Hematopoietic multipotent progenitor cell treated with erythropoietin and hydrocortisone succinate and interleukin-3 and kit ligand, for 15 days (in vitro differentiated cells): ENCODE measurements around the gene NCAM2.

Experiments used
- DNase-seq: peaks from one replicate; pipeline ENCODE4 v3.0.0-alpha.2; 2015; ENCODE audit warnings: low spot score

NCAM2 gene

GRCh38 chr21:21175798-21176334, 177.7 kb downstream of the NCAM2 start:
- DNase-seq, result no peak

DNA sequence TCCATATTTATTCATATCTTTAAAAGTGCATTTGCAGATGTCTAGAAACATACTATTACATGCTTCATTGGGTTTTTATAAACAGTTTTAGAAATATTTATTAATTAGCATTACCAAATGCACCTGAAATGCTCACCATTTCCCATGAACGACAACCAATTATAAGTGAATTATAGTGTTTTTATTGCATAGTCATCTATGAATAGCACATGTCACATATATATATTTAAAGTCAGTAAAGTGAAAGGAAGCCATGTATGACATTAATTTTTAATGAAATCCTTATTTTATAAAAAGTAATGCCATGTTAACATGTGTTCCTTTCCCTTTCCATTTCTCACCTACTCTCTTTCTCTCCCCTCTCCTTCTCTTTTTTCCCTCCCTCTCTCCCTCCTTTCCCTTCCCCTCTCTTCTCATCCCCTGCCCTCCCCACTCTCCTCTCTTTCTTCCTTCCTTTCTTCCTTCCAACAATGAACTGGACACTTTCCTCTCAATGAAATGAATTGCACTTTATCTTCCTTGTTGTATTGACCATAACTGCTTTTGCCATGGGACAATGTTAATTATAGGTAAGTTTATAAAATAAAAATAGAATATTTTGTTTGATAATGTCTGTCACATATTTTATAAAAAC, 179.3 kb downstream of the NCAM2 start:
- DNase-seq, result no peak

DNA sequence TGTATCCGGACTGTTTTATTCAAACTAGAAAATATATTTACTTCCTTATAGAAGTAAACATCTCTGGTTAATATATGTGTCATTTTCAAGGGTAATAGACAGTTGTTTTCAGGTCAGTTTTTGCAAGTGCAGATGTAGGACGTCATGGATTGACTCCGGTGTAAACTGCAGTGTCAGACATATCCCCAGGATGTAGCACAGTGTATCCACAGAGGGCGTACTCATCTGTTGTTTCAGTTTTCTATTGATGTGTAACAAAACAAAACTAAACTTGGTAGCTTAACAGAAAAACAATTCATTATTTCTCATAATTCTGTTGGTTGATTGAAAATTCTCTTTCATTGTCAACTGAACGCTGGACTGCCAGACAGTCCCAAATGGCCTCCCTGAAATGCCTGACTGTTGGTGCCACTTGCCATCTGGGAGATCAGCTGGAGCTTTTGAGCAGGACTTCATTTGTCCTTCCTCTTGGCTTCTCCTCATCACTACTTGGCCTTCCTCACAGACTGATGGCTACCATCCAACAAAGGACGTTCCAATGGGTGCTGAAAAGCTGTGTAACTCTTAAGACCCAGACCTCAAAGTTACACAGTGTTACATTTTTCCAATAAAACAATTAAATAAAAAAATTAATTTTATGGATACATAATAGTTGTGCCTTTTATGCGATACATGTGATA, 181.6 kb downstream of the NCAM2 start:
- no peak for DNase-seq

DNA sequence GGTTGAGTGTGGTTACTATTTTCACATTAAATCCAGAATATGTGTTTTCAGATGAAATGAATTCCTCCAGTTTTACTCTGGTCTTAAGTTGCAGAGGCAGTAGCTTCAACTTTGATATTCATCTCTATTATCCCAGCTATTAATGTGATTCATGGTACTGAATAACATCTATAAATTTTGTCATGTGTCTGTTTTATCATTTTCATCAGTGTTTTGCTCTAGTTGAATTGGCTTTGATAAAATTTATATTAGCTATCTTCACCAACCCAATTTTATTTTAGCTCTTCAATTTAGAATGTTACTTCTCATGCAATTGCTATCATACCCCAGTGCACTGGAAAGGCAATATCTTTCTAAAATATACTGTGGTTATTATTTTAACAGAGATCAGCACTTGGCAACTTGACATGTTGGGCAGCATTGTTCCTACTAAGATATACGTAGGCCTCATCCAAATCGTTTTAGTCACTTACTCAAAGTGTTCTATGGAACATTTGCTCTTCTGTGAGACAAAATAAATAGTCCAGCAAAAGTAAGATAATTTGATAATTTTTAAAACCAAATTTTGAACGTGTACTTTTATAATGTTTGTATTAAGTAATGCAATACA, 184.3 kb downstream of the NCAM2 start:
- no peak for DNase-seq

- DNase-seq, result no peak
These were observed 184.9 kb downstream of the NCAM2 start for GRCh38 chr21:21183092-21183491.

- no peak for DNase-seq
These were observed 186.7 kb downstream of the NCAM2 start for GRCh38 chr21:21184771-21185528.

- DNase-seq, result no peak
These were observed 189.4 kb downstream of the NCAM2 start for GRCh38 chr21:21187579-21187978.

- no peak for DNase-seq
These were observed 190.4 kb downstream of the NCAM2 start for GRCh38 chr21:21188513-21189195.

GRCh38 chr21:21195417-21195943, 197.3 kb downstream of the NCAM2 start:
- no peak for DNase-seq

GRCh38 chr21:21196087-21196486, 197.9 kb downstream of the NCAM2 start:
- DNase-seq, result no peak

GRCh38 chr21:21196848-21197247, 198.6 kb downstream of the NCAM2 start:
- no peak for DNase-seq

GRCh38 chr21:21199342-21200102, 201.3 kb downstream of the NCAM2 start:
- peak; percentile 2 for DNase-seq

GRCh38 chr21:21200103-21200938, 202.1 kb downstream of the NCAM2 start:
- peak; percentile 27 for DNase-seq

- no peak for DNase-seq
These were observed 202.9 kb downstream of the NCAM2 start for GRCh38 chr21:21200939-21201615.

- DNase-seq, result no peak
These were observed 205.7 kb downstream of the NCAM2 start for GRCh38 chr21:21203822-21204339.

- DNase-seq, result no peak
These were observed 206.3 kb downstream of the NCAM2 start for GRCh38 chr21:21204366-21204996.

GRCh38 chr21:21205604-21206003, 207.4 kb downstream of the NCAM2 start:
- no peak for DNase-seq

DNA sequence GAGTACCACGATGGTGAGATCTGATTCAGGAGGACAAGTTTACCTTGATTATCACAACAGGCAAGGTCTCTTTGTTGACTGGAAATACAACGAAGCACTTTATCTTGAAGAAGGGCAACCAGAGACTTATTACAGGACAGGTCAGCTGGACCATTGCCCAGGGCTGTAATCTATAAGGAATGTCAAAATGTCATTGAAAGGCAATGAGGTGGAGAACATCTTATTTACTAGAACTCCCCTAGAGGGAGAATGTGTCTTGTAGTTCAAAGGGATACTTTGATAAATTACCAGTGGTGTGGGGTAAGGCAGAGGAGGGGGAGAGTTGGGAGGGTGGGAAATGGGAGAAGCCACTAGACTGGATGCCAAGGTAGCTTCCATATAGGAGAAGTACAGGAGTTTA, 212.3 kb downstream of the NCAM2 start:
- DNase-seq, result no peak

- no peak for DNase-seq
These were observed 215.1 kb downstream of the NCAM2 start for GRCh38 chr21:21213297-21213696.
